Heart left ventricle (tissue), 16 donors: Measurements from ENCODE around the gene NUDCD3. TPM values are rescaled to one million over a fixed set of nuclear protein-coding genes. Genes with fewer than 3 reads are reported as not detected.

Source experiments
- ATAC-seq, 4 donors: fragments of 200-7000 bp; cut with Tn5 transposase; one replicate each; pipeline ENCODE4 v1.9.1; 2020 to 2022; ENCODE audit warnings: moderate library complexity in 4 of 4, mild to moderate bottlenecking in 3 of 4, moderate number of reproducible peaks in 1 of 4
- DNase-seq, 5 donors: peaks; one replicate each; pipeline ENCODE4 v3.0.0-alpha.2; 2020
- H3K27ac ChIP-seq, 12 donors: fragments of 200-600 bp; sonication (generic) in 4 of 12; one replicate each; pipeline versions ENCODE4 v1.5.0 to v1.8.0; 2016 to 2022; ENCODE audit warnings: mild to moderate bottlenecking in 2 of 12
- H3K27me3 ChIP-seq, 9 donors: fragments of 200-600 bp; sonication (generic) in 2 of 9; one replicate each; pipeline versions ENCODE4 v1.5.1 to v1.8.0; 2016 to 2022; ENCODE audit warnings: mild to moderate bottlenecking in 3 of 9
- H3K36me3 ChIP-seq, 9 donors: fragments of 200-600 bp; sonication (generic) in 2 of 9; one replicate each; pipeline versions ENCODE4 v1.5.0 to v1.8.0; 2018 to 2022; ENCODE audit warnings: mild to moderate bottlenecking in 2 of 9
- H3K4me1 ChIP-seq, 12 donors: fragments of 200-600 bp; sonication (generic) in 4 of 12; one replicate each; pipeline versions ENCODE4 v1.5.0 to v1.8.0; 2016 to 2022; ENCODE audit warnings: mild to moderate bottlenecking in 3 of 12
- H3K4me3 ChIP-seq, 12 donors: fragments of 200-600 bp; sonication (generic) in 4 of 12; one replicate each; pipeline versions ENCODE4 v1.5.0 to v1.8.0; 2017 to 2022; ENCODE audit warnings: mild to moderate bottlenecking in 9 of 12, moderate library complexity in 4 of 12
- H3K9me3 ChIP-seq, 12 donors: fragments of 200-600 bp; sonication (generic) in 4 of 12; one replicate each; pipeline versions ENCODE4 v1.5.0 to v1.8.0; 2016 to 2022; ENCODE audit warnings: mild to moderate bottlenecking in 1 of 12
- POLR2A ChIP-seq, 2 donors: fragments of 450-650 bp; IDR thresholded peaks; one replicate each; pipeline ENCODE4 v1.6.1; 2017; ENCODE audit warnings: antibody characterized with exemption in 2 of 2, mild to moderate bottlenecking in 2 of 2, moderate library complexity in 2 of 2
- WGBS, 4 donors: extraction: QIAGEN DNeasy Blood & Tissue Kit in 2 of 4; methylation state at CpG; one replicate each; pipeline versions ENCODE4 v1.1.5 to v1.1.7; 2013 to 2018; 5-methylcytosine and 5-hydroxymethylcytosine counted together
- intact Hi-C, 10 donors: fragments of 100-400 bp; cut with DNase I; formaldehyde crosslinking; loops; one replicate each; pipeline versions ENCODE4 v1.11.1 to v1.14.2; 2022
- polyA plus RNA-seq, 2 donors: library from polyadenylated mRNA; stranded (reverse); fragments of 200-250 nt; gene quantifications; one replicate each; pipeline ENCODE4 v1.2.3, GENCODE V29; 2013
- total RNA-seq, 9 donors: library from RNA; depleted of rRNA in 2 of 9; stranded (reverse); fragments of >200 nt in 2 of 9; fragmentation: NEBNext Ultra II Directional in 3 of 9; extraction: Animal tissue kit (Norgen Biotek cat#: 25700) in 3 of 9; gene quantifications; one replicate each; pipeline versions ENCODE4 v1.1.0 to v1.2.4, GENCODE V29; 2016 to 2023
- TF ChIP-seq, protein P1 (sequence below), 12 donors: fragments of 200-600 bp; sonication (generic) in 4 of 12; IDR thresholded peaks; one replicate each; pipeline versions ENCODE4 v1.5.0 to v1.8.0; 2018 to 2022; ENCODE audit warnings: antibody characterized with exemption in 12 of 12, mild to moderate bottlenecking in 5 of 12
- donor health status: ischemic (EF 13 %, LVEDD 7.1; RV severe dilation, severe dysfunction).
- donor health status: healthy with polysubstance abuse.
- donor health status: DM: no; HTN: yes; CAD: no.
- donor health status: DM: no; HTN: no; CAD: no.
- donor health status: ischemic (EF 25% LVEDD 6.9; RV normal size, moderate dysfunction).
- donor health status: ischemic (EF 25% LVEDD 5.7; RV mildly dilated, moderate dysfunction).
- donor health status: healthy.
- donor health status: DM: yes; HTN: yes; CAD: no.
- donor health status: ischemic (EF 35%, LVEDD 5.7; RV mildly dilated, moderate dysfunction).
- donor health status: nonischemic (EF 11% LVEDD 7.7; RV severe dilation, severe dysfunction).
- donor health status: DM: yes; HTN: yes; CAD: no.
- donor health status: PGD.
- donor health status: ischemic (EF 29% LVEDD 5.4; RV normal size, mild dysfunction).
- donor health status: nonischemic (EF 23%, LVEDD 6.1; RV moderate dilation, normal function).

Gene NUDCD3
- total and polyA plus RNA-seq, 11 donors = 16.7 to 133 (median 91.5) TPM

DNA sequence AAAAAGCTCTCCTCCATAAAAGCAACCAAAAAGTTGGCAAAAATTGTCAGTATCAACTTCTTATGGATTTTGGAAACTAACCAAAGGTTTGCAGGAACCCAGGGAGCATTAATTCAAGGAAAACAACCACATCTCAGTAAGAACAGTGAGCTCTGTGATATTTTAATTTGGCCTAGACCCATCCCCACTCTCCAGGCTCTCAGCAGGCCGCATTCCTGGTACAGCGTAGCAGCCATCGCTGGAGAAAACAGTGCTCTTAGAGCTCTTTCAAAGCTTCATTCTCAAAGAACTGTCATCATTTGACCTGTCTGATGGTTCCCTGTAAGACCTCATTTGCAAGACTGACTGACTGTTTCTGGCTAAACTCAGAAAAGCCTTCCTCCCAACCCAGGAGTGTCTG, 81.9 kb downstream of the NUDCD3 start:
- whole genome bisulfite sequencing, 4 donors = 42 to 57% (median 53%) methylated on average over 3 of the region's 3 CpGs
- no peak for TF ChIP-seq POLR2A (IDR thresholded peaks at IDR 0.05)
- TF ChIP-seq, protein P1, sequence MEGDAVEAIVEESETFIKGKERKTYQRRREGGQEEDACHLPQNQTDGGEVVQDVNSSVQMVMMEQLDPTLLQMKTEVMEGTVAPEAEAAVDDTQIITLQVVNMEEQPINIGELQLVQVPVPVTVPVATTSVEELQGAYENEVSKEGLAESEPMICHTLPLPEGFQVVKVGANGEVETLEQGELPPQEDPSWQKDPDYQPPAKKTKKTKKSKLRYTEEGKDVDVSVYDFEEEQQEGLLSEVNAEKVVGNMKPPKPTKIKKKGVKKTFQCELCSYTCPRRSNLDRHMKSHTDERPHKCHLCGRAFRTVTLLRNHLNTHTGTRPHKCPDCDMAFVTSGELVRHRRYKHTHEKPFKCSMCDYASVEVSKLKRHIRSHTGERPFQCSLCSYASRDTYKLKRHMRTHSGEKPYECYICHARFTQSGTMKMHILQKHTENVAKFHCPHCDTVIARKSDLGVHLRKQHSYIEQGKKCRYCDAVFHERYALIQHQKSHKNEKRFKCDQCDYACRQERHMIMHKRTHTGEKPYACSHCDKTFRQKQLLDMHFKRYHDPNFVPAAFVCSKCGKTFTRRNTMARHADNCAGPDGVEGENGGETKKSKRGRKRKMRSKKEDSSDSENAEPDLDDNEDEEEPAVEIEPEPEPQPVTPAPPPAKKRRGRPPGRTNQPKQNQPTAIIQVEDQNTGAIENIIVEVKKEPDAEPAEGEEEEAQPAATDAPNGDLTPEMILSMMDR (IDR thresholded peaks at IDR 0.05) = no peak
- Histone ChIP-seq H3K4me3 (no peak overlapping the region), H3K27me3 (no peaks in the 10 kb centered on the region), H3K36me3 (peaks cover 0 to 30% (median 9%) of the 10 kb centered on the region in 9 donors), H3K4me1 (peaks cover 0 to 25% (median 8%) of the 10 kb centered on the region in 12 donors), H3K9me3 (peaks cover 0 to 21% (median 0%) of the 10 kb centered on the region in 12 donors), H3K27ac (peak overlapping the region in 2 of 12 donors; percentile 9 to 33)
- intact Hi-C loops = no loop called here
- ATAC-seq (peak in 3 of 4 donors; percentile 55 to 71 (median 62)), DNase-seq (no peak)

DNA sequence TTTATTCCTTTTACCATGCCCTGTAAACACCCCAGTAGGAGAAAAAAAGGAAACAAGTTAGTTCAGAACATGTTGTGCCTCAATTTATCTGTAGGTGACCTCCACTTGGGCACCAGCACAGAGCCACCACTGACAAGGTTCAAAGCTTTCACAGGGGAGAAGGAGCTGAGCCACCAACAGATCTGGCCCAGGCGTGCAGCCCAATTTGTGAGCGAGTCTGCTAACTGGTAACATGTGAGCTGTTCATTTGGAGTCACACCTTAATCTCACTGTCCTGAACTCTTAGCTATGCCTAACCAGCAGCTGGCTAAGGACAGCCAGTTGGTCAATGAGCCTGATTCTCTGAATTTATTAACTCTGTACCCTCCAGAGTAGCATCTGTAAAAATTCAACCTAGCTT, 86.7 kb downstream of the NUDCD3 start:
- H3K4me1 ChIP-seq = peaks cover 0 to 29% (median 9%) of the 10 kb centered on the region in 12 donors

GRCh38 chr7:44403176-44403759, 87.2 kb downstream of the NUDCD3 start:
- ATAC-seq (peak; percentile 21 to 69 (median 48)), DNase-seq (no peak)

More for the DNA sequence above, 86.7 kb downstream of the NUDCD3 start:
- H3K9me3 ChIP-seq = no peaks in the 10 kb centered on the region
- 38 to 91% (median 60%) methylated on average over 2 of the region's 2 CpGs for WGBS, 4 donors
- ATAC-seq = peak; percentile 61 to 86 (median 73)
- H3K27me3 ChIP-seq = no peaks in the 10 kb centered on the region
- peak overlapping the region in 5 of 12 donors; percentile 6 to 56 (median 25) for H3K27ac ChIP-seq
- H3K4me3 ChIP-seq = no peak overlapping the region
- peaks cover 0 to 45% (median 36%) of the 10 kb centered on the region in 9 donors for H3K36me3 ChIP-seq
- no peak for TF ChIP-seq POLR2A (IDR thresholded peaks at IDR 0.05)
- TF ChIP-seq, protein P1 (IDR thresholded peaks at IDR 0.05) = no peak
- intact Hi-C loops = no loop called here
- peak in 2 of 5 donors; percentile 43 to 49 for DNase-seq

GRCh38 chr7:44402401-44403060, 87.9 kb downstream of the NUDCD3 start:
- H3K4me3 ChIP-seq = no peak overlapping the region
- no peak for ATAC-seq
- no peak for DNase-seq
- H3K27me3 ChIP-seq = no peaks in the 10 kb centered on the region
- TF ChIP-seq, protein P1 (IDR thresholded peaks at IDR 0.05) = no peak
- no peak for TF ChIP-seq POLR2A (IDR thresholded peaks at IDR 0.05)
- 97 to 98% (median 97%) methylated on average over 14 of the region's 14 CpGs for WGBS, 4 donors
- no peaks in the 10 kb centered on the region for H3K9me3 ChIP-seq
- H3K4me1 ChIP-seq = peaks cover 0 to 33% (median 14%) of the 10 kb centered on the region in 12 donors
- no peak overlapping the region for H3K27ac ChIP-seq
- intact Hi-C loops = no loop called here
- peaks cover 0 to 45% (median 38%) of the 10 kb centered on the region in 9 donors for H3K36me3 ChIP-seq

More at GRCh38 chr7:44403176-44403759, 87.2 kb downstream of the NUDCD3 start:
- Histone ChIP-seq H3K4me1 (peaks cover 0 to 29% (median 8%) of the 10 kb centered on the region in 12 donors), H3K27me3 (no peaks in the 10 kb centered on the region), H3K36me3 (peaks cover 0 to 45% (median 38%) of the 10 kb centered on the region in 9 donors), H3K27ac (peak overlapping the region in 5 of 12 donors; percentile 6 to 56 (median 25)), H3K4me3 (no peak overlapping the region), H3K9me3 (no peaks in the 10 kb centered on the region)
- WGBS, 4 donors = 64 to 96% (median 78%) methylated on average over 4 of the region's 4 CpGs
- TF ChIP-seq, protein P1 (IDR thresholded peaks at IDR 0.05) = no peak
- no peak for TF ChIP-seq POLR2A (IDR thresholded peaks at IDR 0.05)
- intact Hi-C loops = no loop called here
